ENCODE measurements around the gene TMUB1. TPM values are rescaled to one million over a fixed set of nuclear protein-coding genes. Genes with fewer than 3 reads are reported as not detected.

TMUB1 gene
- total and polyA plus RNA-seq, 9 of the 15 experiments (the other 6 are each of a cell fraction or from before 2014, with no cell fraction given) = 0.14 to 241 (median 74.1) TPM

GRCh38 chr7:151062399-151063211 lies 20.7 kb downstream of the TMUB1 start (continued):
- no peak for TF ChIP-seq ZNF518B (CRISPR knock-in tag; IDR thresholded peaks at IDR 0.05)
- no peak for TF ChIP-seq KAT7 (CRISPR knock-in tag; IDR thresholded peaks at IDR 0.05; ENCODE audit: borderline replicate concordance)
- no peak for TF ChIP-seq FOXA1 (IDR thresholded peaks at IDR 0.05; ENCODE audit: borderline replicate concordance)
- TF ChIP-seq DACH1 (IDR thresholded peaks at IDR 0.05; ENCODE audit: partially characterized antibody) = peak; percentile 57
- TF ChIP-seq ZNF655 (CRISPR knock-in tag; IDR thresholded peaks at IDR 0.05) = no peak
- peak; percentile 54; the same call in 1 of the 2 replicates for TF ChIP-seq TOE1 (IDR thresholded peaks at IDR 0.05; ENCODE audit: borderline replicate concordance)
- no peak for TF ChIP-seq TOE1 (CRISPR knock-in tag; IDR thresholded peaks at IDR 0.05; ENCODE audit: borderline replicate concordance, low read depth)
- TF ChIP-seq ZKSCAN1 (IDR thresholded peaks at IDR 0.05; ENCODE audit: low read depth, low read length) = no peak; the same call in 1 of the 2 replicates
- no peak for TF ChIP-seq ZNF354B (CRISPR knock-in tag; IDR thresholded peaks at IDR 0.05)
- TF ChIP-seq GTF3C2 (IDR thresholded peaks at IDR 0.05; ENCODE audit: borderline replicate concordance, extremely low read depth, insufficient read length) = no peak
- no peak for TF ChIP-seq SMAD4 (CRISPR knock-in tag; conservative IDR thresholded peaks at IDR 0.05)
- TF ChIP-seq DEAF1 (CRISPR knock-in tag; IDR thresholded peaks at IDR 0.05) = no peak
- TF ChIP-seq ZNF445 (CRISPR knock-in tag; IDR thresholded peaks at IDR 0.05; ENCODE audit: low read depth) = no peak
- TF ChIP-seq SOX6 (IDR thresholded peaks at IDR 0.05) = no peak
- no peak for TF ChIP-seq MED1 (CRISPR knock-in tag; IDR thresholded peaks at IDR 0.05; ENCODE audit: borderline replicate concordance)
- no peak; the same call in 1 of the 2 replicates for TF ChIP-seq NR1H2 (CRISPR knock-in tag; IDR thresholded peaks at IDR 0.05)
- TF ChIP-seq USF2 (CRISPR knock-in tag; IDR thresholded peaks at IDR 0.05) = peak; percentile 95

All from K562 (cell line).